ENCODE measurements around the gene TGM4. TPM values are rescaled to one million over a fixed set of nuclear protein-coding genes. Genes with fewer than 3 reads are reported as not detected.

The TGM4 gene
- total RNA-seq, 2 experiments from 2014 or later: not detected

- CTCF ChIA-PET: interaction anchor here (0.6 to 1.0 kb wide), 3 partner anchors 10 to 719 kb away, joined by 3 read pairs; no protein-coding TSS in a partner anchor
- DNase-seq: no peak
- peaks cover 3% of the 10 kb centered on the region for H3K4me1 Mint-ChIP-seq
- no peak overlapping the region for H3K27ac Mint-ChIP-seq
- H3K4me3 Mint-ChIP-seq: no peak overlapping the region
- intact Hi-C loops (cut with DNase I, micrococcal nuclease): no loop called here
- POLR2A ChIA-PET: no interaction called here
- H3K9me3 Mint-ChIP-seq (ENCODE audit: low read depth): no peaks in the 10 kb centered on the region
- H3K27me3 Mint-ChIP-seq: peaks cover 7% of the 10 kb centered on the region
- no peak for ATAC-seq
- H3K36me3 Mint-ChIP-seq (ENCODE audit: low read depth): no peaks in the 10 kb centered on the region
Observed at GRCh38 chr3:44902628-44903027, 28.2 kb downstream of the TGM4 start.

GRCh38 chr3:44903314-44903713 is 28.9 kb downstream of the TGM4 start:
- H3K9me3 Mint-ChIP-seq (ENCODE audit: low read depth): no peaks in the 10 kb centered on the region
- no peak for DNase-seq
- ChIA-PET POLR2A (no interaction called here), CTCF (interaction anchor here (1.0 kb wide), 1 partner anchor 10 kb away, joined by 3 read pairs; no protein-coding TSS in a partner anchor)
- H3K27ac Mint-ChIP-seq: no peak overlapping the region
- no peak overlapping the region for H3K4me3 Mint-ChIP-seq
- peaks cover 14% of the 10 kb centered on the region for H3K27me3 Mint-ChIP-seq
- H3K36me3 Mint-ChIP-seq (ENCODE audit: low read depth): no peaks in the 10 kb centered on the region
- H3K4me1 Mint-ChIP-seq: peaks cover 3% of the 10 kb centered on the region
- intact Hi-C loops (cut with DNase I, micrococcal nuclease): no loop called here
- ATAC-seq: no peak

GRCh38 chr3:44903751-44904150 is 29.3 kb downstream of the TGM4 start:
- Mint-ChIP-seq H3K27me3 (peaks cover 14% of the 10 kb centered on the region), H3K27ac (no peak overlapping the region), H3K4me3 (no peak overlapping the region), H3K9me3 (ENCODE audit: low read depth) (no peaks in the 10 kb centered on the region), H3K36me3 (ENCODE audit: low read depth) (no peaks in the 10 kb centered on the region), H3K4me1 (peaks cover 3% of the 10 kb centered on the region)
- POLR2A ChIA-PET: no interaction called here
- no peak for DNase-seq
- CTCF ChIA-PET: interaction anchor here (0.8 kb wide), 1 partner anchor 11 kb away, joined by 3 read pairs; no protein-coding TSS in a partner anchor
- ATAC-seq: no peak
- intact Hi-C loops (cut with DNase I, micrococcal nuclease): no loop called here

- Mint-ChIP-seq H3K36me3 (ENCODE audit: low read depth) (no peaks in the 10 kb centered on the region), H3K27ac (no peak overlapping the region), H3K27me3 (peaks cover 15% of the 10 kb centered on the region), H3K4me3 (no peak overlapping the region), H3K4me1 (peaks cover 3% of the 10 kb centered on the region), H3K9me3 (ENCODE audit: low read depth) (no peaks in the 10 kb centered on the region)
- ATAC-seq: no peak
- ChIA-PET POLR2A (no interaction called here), CTCF (interaction anchor here (0.8 to 1.3 kb wide), 3 partner anchors 12 to 373 kb away, joined by 3 to 6 read pairs (median 5); no protein-coding TSS in a partner anchor)
- no peak for DNase-seq
- intact Hi-C loops (cut with DNase I, micrococcal nuclease): no loop called here
Observed at GRCh38 chr3:44905446-44906157, 31.2 kb downstream of the TGM4 start.

- DNase-seq (peak; percentile 61), ATAC-seq (peak; percentile 93)
- no peaks in the 10 kb centered on the region for H3K9me3 Mint-ChIP-seq (ENCODE audit: low read depth)
- ChIA-PET CTCF (interaction anchor here (1.3 kb wide), 1 partner anchor 374 kb away, joined by 6 read pairs; no protein-coding TSS in a partner anchor), POLR2A (no interaction called here)
- no peak overlapping the region for H3K4me3 Mint-ChIP-seq
- intact Hi-C loops (cut with DNase I, micrococcal nuclease): no loop called here
- H3K4me1 Mint-ChIP-seq: peaks cover 3% of the 10 kb centered on the region
- peaks cover 19% of the 10 kb centered on the region for H3K27me3 Mint-ChIP-seq
- H3K27ac Mint-ChIP-seq: no peak overlapping the region
- no peaks in the 10 kb centered on the region for H3K36me3 Mint-ChIP-seq (ENCODE audit: low read depth)
Observed at GRCh38 chr3:44906997-44907396, 32.6 kb downstream of the TGM4 start.

GRCh38 chr3:44907612-44908011 is 33.2 kb downstream of the TGM4 start:
- no peak for DNase-seq
- Mint-ChIP-seq H3K36me3 (ENCODE audit: low read depth) (no peaks in the 10 kb centered on the region), H3K27me3 (peaks cover 19% of the 10 kb centered on the region), H3K27ac (no peak overlapping the region), H3K9me3 (ENCODE audit: low read depth) (no peaks in the 10 kb centered on the region), H3K4me1 (peaks cover 3% of the 10 kb centered on the region), H3K4me3 (no peak overlapping the region)
- ChIA-PET CTCF (interaction anchor here (0.7 to 1.0 kb wide), 3 partner anchors 13 to 31 kb away, joined by 3 to 6 read pairs (median 3); no protein-coding TSS in a partner anchor), POLR2A (no interaction called here)
- intact Hi-C loops (cut with DNase I, micrococcal nuclease): no loop called here
- ATAC-seq: no peak

GRCh38 chr3:44909063-44909462 is 34.7 kb downstream of the TGM4 start:
- DNase-seq (no peak), ATAC-seq (no peak)
- POLR2A ChIA-PET: no interaction called here
- Mint-ChIP-seq H3K27me3 (peaks cover 19% of the 10 kb centered on the region), H3K4me3 (no peak overlapping the region), H3K9me3 (ENCODE audit: low read depth) (no peaks in the 10 kb centered on the region), H3K36me3 (ENCODE audit: low read depth) (no peaks in the 10 kb centered on the region), H3K4me1 (peaks cover 3% of the 10 kb centered on the region), H3K27ac (no peak overlapping the region)
- CTCF ChIA-PET: interaction anchor here (0.9 kb wide), 1 partner anchor 376 kb away, joined by 3 read pairs; no protein-coding TSS in a partner anchor
- intact Hi-C loops (cut with DNase I, micrococcal nuclease): no loop called here

GRCh38 chr3:44910693-44911092 is 36.3 kb downstream of the TGM4 start:
- POLR2A ChIA-PET: interaction anchor here (0.6 kb wide), 1 partner anchor 259 kb away, joined by 7 read pairs; no protein-coding TSS in a partner anchor
- CTCF ChIA-PET: interaction anchor here (1.0 kb wide), 1 partner anchor 11 kb away, joined by 3 read pairs; no protein-coding TSS in a partner anchor
- H3K27ac Mint-ChIP-seq: no peak overlapping the region

GRCh38 chr3:44913868-44914468 is 39.6 kb downstream of the TGM4 start:
- Mint-ChIP-seq H3K4me3 (no peak overlapping the region), H3K36me3 (ENCODE audit: low read depth) (peaks cover 3% of the 10 kb centered on the region), H3K27me3 (peaks cover 7% of the 10 kb centered on the region), H3K27ac (no peak overlapping the region), H3K9me3 (ENCODE audit: low read depth) (no peaks in the 10 kb centered on the region), H3K4me1 (no peaks in the 10 kb centered on the region)
- intact Hi-C loops (cut with DNase I, micrococcal nuclease): loop anchor here (1.0 kb wide), 2 partner anchors 381 to 591 kb away; no protein-coding TSS in a partner anchor
- POLR2A ChIA-PET: no interaction called here
- ATAC-seq (peak; percentile 73), DNase-seq (peak; percentile 80)
- CTCF ChIA-PET: interaction anchor here (0.7 to 3.2 kb wide), 21 partner anchors 10 to 382 kb away, joined by 3 to 14 read pairs (median 3); no protein-coding TSS in a partner anchor

More at GRCh38 chr3:44910693-44911092, 36.3 kb downstream of the TGM4 start:
- ATAC-seq: no peak
- DNase-seq: no peak
- H3K4me1 Mint-ChIP-seq: peaks cover 3% of the 10 kb centered on the region
- intact Hi-C loops (cut with DNase I, micrococcal nuclease): no loop called here
- no peak overlapping the region for H3K4me3 Mint-ChIP-seq
- no peaks in the 10 kb centered on the region for H3K9me3 Mint-ChIP-seq (ENCODE audit: low read depth)
- H3K27me3 Mint-ChIP-seq: peaks cover 19% of the 10 kb centered on the region
- H3K36me3 Mint-ChIP-seq (ENCODE audit: low read depth): no peaks in the 10 kb centered on the region

GRCh38 chr3:44914936-44915335 is 40.5 kb downstream of the TGM4 start:
- no peak overlapping the region for H3K4me3 Mint-ChIP-seq

GRCh38 chr3:44915702-44916438 is 41.5 kb downstream of the TGM4 start:
- Mint-ChIP-seq H3K27ac (no peak overlapping the region), H3K36me3 (ENCODE audit: low read depth) (peaks cover 4% of the 10 kb centered on the region), H3K4me1 (no peaks in the 10 kb centered on the region), H3K4me3 (no peak overlapping the region), H3K27me3 (peaks cover 3% of the 10 kb centered on the region), H3K9me3 (ENCODE audit: low read depth) (no peaks in the 10 kb centered on the region)
- CTCF ChIA-PET: no interaction called here
- ATAC-seq (no peak), DNase-seq (no peak)
- intact Hi-C loops (cut with DNase I, micrococcal nuclease): no loop called here
- POLR2A ChIA-PET: no interaction called here

More at GRCh38 chr3:44914936-44915335, 40.5 kb downstream of the TGM4 start:
- ATAC-seq (no peak), DNase-seq (no peak)
- Mint-ChIP-seq H3K9me3 (ENCODE audit: low read depth) (no peaks in the 10 kb centered on the region), H3K36me3 (ENCODE audit: low read depth) (peaks cover 4% of the 10 kb centered on the region), H3K27me3 (peaks cover 5% of the 10 kb centered on the region), H3K4me1 (no peaks in the 10 kb centered on the region), H3K27ac (no peak overlapping the region)
- ChIA-PET POLR2A (no interaction called here), CTCF (interaction anchor here (0.6 to 3.2 kb wide), 16 partner anchors 9 to 860 kb away, joined by 3 to 14 read pairs (median 3); no protein-coding TSS in a partner anchor)
- intact Hi-C loops (cut with DNase I, micrococcal nuclease): loop anchor here (1.0 kb wide), 2 partner anchors 382 to 592 kb away; no protein-coding TSS in a partner anchor
